GM19452 (cell line): ENCODE measurements around the gene PTPRN2.
"Not testable (repeated sequence)": the region's sequence is repeated elsewhere in the genome, so short reads cannot be mapped to it uniquely, and the experiment has no call there.

Experiments used
- ATAC-seq: cut with Tn5 transposase; IDR thresholded peaks from one replicate; pipeline ENCODE4 v1.9.1; 2021; ENCODE audit not compliant: unreplicated experiment

The PTPRN2 gene

DNA sequence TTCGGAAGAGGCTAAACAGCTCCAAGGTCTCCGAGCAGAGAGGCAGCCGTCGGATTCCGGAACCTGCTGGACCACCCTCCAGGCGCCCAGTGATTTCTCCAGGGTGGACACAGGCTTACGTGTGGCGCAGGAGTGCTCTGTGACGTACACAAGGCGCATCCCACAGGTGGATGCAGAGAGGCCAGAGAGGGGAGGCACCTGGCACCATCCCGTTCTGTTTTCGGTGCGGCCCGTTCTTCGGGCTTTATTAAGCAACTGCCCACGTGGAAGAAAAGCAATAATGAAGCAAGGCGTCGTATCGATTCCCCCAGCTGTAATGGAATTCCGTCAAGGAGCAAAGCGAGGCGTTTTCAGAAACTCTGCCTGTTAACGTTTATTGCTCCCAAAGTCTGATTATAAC lies 163.6 kb downstream of the PTPRN2 start:
- ATAC-seq = no peak

DNA sequence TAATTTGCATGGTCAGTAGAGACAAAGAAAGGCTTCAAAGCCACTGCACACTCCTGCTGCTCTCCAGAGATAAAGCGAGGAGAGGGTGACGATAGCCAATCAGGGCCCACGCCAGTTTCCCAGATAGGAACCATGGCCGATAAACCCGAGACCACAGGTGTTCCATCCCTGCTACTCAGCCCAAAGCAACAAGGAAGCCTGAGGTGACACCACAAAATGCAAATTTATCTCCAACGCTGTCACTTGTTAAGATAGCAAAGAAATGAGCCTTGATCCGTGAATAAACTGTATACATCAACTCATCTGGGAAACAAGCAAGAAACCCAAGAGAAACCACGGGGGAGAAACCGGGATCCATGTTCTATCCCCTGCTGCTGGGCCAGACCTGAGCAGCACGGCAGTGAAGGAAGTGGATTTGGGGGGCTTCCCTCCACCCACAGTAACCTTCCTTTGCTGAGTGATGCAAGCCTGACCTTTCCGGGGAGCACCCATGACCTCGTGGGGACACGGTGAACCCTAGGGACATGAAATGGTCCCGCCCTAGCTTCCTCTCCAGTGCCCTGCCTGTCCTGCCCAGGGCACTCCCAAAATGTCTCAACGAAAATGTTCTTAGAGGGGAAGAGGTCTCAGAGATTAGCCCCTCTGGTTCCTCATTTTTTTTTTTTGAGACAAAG lies 164.6 kb downstream of the PTPRN2 start:
- no peak for ATAC-seq

GRCh38 chr7:158422196-158422886 lies 165.3 kb downstream of the PTPRN2 start:
- no peak for ATAC-seq

- ATAC-seq = no peak
Observed at GRCh38 chr7:158421361-158421760, 166.3 kb downstream of the PTPRN2 start.

DNA sequence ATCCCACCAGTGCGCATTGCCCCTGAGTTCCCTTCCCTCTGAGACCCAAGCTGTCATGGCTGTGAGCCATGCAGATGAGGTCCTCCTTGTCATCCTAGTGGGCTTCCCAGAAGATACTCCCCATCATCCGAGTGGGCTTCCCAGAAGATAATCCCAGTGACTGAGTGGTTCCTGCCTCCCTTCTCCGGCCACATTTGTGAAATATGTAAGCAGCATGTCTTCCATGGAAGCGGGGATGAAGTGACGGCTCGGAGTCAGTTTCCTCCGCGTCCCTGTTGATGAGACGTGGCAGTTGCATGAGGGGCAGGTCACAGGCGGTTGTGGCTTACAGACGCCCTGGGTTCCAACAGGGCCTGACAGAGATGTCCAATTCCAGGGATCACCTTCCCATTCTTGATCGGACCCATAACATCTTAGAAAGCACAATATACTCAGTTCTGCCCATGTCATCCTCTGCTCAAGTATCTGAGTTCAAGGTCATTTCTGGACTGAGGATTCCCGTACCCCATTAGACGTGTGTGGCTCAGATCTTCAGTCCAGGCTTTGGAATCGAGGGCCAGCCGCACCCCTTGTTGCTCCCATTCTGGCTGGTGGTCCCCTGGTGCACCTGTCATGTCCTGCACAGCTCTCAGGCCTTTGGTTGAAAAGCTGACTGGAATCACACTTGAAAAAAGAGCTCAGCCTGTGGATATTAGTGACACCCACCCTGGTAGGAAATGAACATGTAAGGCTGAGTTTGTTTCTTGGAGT lies 166.9 kb downstream of the PTPRN2 start:
- ATAC-seq = no peak

DNA sequence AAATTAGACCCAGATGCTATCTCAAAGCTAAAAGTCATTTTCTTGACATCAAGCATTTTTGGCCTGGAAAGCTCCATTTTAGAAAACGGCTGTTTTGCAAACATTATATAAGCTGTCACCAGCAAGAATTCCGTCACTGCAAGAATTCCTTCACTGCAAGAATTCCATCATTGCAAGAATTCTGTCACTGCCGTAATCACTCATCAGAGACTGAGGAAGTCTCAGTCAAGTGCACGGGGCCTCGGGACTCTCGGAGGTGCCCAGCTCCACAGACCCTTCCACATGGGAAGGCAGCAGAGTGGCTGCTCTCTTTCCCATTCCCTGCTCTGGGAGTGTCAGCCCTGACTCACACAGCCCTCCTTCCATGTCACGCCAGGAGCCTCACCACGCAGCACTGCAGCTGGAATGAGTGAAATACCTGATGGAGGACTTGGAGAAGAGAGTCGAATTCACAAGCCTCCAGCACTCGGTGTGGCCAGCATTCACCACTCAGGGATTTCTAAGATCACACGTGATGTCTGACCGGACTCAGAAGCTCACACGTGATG lies 168.3 kb downstream of the PTPRN2 start:
- no peak for ATAC-seq

DNA sequence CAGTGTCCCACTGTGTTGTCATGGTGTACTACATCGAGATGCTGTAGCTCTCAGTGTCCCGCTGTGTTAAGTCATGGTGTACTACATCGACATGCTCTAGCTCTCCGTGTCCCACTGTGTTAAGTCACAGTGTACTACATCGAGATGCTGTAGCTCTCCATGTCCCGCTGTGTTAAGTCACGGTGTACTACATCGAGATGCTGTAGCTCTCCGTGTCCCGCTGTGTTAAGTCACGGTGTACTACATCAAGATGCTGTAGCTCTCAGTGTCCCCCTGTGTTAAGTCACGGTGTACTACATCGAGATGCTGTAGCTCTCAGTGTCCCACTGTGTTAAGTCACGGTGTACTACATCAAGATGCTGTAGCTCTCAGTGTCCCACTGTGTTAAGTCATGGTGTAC lies 169.2 kb downstream of the PTPRN2 start:
- ATAC-seq = not testable (repeated sequence)

GRCh38 chr7:158416283-158416933 lies 171.2 kb downstream of the PTPRN2 start:
- ATAC-seq = no peak

- ATAC-seq = no peak
Observed at GRCh38 chr7:158415316-158415715, 172.3 kb downstream of the PTPRN2 start.

DNA sequence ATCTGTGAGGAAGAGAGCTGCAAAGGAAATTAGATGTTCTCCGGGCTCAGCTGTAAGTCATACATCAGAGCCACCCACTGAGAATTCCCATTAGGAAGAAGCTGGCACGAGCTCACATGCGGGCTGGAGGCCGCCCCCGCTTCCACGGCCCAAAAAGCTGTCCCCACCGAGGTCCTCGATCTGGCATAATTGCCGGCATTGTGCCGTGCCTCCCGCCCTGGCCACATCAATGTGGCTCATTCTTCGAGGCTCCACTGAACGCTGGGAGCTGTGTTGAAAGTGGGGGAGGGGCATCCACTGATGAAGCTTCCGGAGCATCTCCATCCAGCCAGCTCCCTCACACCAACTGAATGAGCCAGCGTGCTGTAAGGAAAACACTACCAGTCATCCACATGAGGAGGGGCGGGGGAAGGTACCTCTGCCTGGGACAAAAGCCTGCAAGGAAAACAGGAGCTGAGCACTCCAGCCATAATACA lies 173.1 kb downstream of the PTPRN2 start:
- ATAC-seq = no peak

- ATAC-seq = no peak
Observed at GRCh38 chr7:158414002-158414401, 173.6 kb downstream of the PTPRN2 start.

DNA sequence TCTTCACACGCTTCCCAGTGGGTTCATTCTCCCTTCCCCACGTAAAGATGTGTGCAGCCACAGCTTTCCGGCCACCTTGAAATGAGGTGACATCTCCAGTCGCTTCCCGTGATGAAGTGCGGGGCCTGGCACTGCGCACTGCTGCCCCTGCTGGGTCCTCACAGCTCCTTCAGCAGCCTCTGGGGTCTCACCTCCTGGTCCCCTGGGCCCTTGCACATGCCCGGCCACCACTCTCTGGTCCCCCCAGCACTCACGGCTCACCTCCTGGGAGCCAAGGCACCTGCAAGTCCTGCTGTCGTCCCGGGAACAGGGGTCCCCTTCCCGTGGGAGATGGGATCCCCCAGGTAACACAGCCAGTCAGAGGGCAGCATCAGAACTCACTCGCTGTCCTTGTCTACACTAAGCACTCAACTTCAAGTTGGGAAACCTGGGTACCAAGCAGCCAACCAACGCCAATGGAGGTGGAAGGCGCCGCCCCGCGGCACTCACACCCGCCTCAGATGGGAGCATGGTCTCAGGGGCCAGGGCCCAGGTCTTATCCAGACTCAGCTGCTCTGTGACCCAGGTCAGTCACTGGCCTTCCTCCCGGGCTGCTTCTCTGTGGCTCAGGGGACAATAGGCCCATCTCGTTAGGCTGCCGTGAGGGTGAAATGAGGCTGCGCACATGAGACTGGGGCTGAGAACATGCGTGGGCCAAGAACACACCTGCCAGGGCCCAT lies 176.2 kb downstream of the PTPRN2 start:
- ATAC-seq = no peak

GRCh38 chr7:158410720-158411119 lies 176.9 kb downstream of the PTPRN2 start:
- ATAC-seq = no peak

DNA sequence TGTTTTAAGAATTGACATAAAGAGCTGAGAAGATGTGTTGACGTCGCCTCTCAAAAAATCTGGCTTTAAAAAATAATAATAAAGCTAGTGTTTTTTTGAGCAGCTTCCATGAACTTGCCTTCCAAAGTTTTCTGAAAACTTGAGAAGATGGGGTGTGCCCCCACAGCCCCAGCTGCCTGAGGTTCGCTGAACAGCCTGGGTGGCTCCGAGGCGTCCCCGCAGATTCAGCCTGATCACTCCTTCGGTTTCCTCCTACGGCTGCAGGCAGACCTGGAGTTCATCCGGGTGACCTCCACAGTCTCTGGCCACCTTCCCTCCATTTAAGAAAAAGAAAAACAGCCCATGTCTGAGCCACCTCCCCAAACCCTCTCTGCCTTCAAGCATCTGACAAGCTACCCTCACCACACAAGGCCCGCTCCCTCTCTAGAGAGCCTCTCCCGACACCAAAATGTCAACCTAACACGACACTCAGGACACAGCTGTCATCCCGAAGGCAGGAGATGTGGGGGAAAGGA lies 177.8 kb downstream of the PTPRN2 start:
- no peak for ATAC-seq

GRCh38 chr7:158409120-158409519 lies 178.5 kb downstream of the PTPRN2 start:
- ATAC-seq = no peak

DNA sequence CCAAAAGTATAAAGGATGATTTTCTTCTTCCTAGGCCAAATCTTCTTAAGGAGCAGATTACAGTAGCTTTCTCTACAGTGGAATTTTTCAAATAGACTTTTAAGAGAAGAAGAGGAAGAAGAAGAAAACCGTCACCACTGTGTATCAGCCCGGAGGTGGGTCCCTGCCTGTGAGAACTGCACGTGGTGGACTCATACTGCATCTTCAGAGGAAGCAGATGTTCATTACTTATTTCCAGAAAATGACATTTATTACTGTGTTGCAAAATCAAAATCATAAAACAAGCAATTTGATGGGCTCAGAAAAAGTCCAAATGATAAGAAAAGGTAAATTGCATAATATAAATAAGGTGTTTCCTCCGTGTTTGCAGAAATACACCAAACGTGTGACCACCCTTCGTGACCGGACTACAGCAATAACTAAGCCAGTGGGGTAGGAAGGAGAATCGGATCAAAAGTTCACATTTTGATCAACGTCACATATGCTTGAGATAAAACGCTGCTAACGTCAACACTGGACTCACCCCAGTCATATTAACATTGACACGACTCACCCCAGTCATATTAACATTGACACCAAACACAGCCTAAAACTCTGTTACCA lies 179.2 kb downstream of the PTPRN2 start:
- no peak for ATAC-seq

DNA sequence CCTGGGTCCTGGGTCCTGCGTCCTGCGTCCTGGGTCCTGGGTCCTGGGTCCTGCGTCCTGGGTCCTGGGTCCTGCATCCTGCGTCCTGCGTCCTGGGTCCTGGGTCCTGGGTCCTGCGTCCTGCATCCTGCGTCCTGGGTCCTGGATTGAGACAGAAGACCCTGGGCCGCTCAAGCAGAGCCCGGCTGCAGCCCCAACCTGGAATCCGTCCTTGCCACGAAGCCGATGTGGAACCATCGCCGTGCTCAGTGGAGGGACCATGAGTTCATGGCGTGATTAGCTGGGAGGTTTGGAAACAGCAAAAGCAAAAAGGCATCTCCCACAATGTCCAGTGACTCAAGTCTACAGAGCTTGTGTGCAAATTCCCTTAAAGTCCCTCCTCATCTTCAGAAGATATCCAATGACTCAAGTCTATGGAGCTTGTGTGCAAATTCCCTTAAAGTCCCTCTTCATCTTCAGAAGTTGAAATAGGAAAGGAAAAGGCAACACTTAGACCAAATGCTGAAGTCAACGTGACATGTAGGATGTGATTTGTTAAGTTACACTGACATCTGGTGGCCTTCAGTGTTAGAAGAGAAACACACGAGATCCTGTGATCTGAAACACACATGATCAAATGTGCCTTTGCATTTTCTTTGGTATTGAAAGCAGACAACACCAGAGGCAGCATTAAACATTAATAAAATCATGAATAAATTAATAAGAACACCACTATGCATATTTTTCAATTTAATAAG lies 179.9 kb downstream of the PTPRN2 start:
- ATAC-seq = no peak

DNA sequence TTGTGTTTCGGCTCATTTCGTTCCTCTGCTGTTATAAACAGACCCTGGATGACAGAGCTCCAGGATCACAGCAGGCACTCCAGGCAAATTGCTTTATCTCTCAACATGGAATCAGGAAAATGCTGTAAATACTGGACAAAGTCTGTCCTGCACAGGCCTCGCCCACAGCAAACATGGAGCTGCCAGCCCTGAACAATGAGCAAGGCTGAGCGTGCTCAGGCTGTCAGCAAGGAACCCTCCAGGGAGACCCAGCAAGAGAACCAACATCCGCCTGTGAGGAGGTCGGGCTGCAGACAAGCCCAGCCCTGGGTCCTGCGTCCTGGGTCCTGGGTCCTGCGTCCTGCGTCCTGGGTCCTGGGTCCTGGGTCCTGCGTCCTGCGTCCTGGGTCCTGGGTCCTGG lies 180.8 kb downstream of the PTPRN2 start:
- ATAC-seq = no peak

DNA sequence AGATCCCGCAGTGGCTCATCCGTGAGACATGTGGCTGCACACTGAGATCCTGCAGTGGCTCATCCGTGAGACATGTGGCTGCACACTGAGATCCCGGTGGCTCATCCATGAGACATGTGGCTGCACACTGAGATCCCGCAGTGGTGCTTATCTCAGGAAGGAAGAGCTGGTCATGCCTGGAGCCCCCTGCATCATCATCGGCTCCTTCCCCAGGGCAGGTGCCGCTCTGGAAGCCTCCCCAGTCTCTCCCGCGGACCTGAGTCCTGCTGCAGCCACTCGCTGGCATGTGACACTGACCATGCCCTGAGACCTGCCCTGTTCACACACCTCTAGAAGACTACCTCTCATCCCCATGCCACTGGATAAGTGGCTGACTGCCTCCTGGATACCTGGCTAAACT lies 181.3 kb downstream of the PTPRN2 start:
- no peak for ATAC-seq
